ENCODE results near the gene CSNK2A2.

CSNK2A2 gene

DNA sequence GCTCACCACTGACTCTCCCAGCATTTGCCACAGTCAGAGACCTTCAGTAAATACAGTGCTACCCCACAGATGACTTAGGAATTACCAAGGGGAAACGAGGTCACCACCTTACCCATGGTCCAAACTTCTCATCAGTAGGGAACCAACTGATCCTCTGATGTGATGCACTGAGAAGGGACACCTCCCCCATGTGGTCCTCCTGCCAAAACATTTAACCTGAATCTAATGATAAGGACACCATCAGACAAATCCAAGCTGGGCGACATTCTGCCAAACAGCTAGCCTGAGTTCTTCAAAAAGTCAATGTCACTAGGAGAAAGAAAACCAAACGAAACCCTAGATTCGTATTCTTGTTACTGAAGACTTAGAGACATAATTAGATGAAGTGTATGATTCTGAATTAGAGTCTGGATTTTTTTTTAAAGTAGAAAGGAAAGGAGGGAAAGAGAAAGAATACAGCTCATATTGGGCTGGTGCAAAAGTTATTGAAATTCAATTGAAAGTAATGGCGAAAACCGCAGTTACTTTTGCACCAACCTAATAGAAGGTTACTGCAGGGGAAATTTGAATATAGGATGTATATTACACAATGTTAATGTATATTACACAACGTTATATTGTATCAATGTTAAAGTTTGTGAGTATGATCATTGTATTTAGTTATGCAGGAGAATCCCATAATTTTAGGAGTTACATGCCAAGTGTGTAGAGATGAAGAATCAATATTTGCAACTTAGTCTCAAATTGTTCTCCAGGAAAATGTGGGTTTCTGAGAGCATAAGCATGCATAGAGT lies 2.3 kb upstream of the CSNK2A2 start:
- DNase-seq (ENCODE audit: low read depth) = no peak
- TF ChIP-seq, protein P1, sequence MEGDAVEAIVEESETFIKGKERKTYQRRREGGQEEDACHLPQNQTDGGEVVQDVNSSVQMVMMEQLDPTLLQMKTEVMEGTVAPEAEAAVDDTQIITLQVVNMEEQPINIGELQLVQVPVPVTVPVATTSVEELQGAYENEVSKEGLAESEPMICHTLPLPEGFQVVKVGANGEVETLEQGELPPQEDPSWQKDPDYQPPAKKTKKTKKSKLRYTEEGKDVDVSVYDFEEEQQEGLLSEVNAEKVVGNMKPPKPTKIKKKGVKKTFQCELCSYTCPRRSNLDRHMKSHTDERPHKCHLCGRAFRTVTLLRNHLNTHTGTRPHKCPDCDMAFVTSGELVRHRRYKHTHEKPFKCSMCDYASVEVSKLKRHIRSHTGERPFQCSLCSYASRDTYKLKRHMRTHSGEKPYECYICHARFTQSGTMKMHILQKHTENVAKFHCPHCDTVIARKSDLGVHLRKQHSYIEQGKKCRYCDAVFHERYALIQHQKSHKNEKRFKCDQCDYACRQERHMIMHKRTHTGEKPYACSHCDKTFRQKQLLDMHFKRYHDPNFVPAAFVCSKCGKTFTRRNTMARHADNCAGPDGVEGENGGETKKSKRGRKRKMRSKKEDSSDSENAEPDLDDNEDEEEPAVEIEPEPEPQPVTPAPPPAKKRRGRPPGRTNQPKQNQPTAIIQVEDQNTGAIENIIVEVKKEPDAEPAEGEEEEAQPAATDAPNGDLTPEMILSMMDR (IDR thresholded peaks at IDR 0.05; ENCODE audit: control insufficient read depth, insufficient read depth, low read depth, low read length, missing control alignments) = no peak

DNA sequence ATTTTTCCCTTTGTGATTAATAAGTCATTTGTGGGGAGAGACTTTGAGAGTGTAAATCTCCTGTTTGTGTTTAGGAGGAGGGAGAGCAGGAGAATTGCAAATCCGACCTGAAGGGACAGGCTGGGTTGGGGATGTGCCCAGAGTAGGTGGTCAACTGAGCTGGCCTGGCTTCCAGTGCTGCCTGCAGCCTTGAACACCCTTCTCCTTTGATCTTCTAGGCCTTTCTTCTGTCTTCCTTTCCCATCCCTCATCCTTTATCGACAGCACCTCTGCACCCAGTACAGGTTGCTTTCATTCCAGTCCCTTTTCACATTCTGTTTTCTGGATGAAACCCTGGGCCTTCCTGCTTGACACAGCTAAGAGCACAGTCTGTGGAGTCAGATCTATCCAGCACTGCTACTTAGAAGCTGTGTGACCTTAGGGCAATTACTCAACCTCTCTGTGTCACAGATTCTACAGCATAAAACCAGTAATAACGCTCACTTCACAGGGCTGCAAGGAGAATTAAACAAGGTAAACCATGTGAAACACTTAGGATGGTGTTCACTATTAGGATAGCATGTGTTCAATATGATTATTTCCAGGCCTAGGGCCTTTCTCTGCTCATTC lies 1.0 kb upstream of the CSNK2A2 start:
- TF ChIP-seq, protein P1 (IDR thresholded peaks at IDR 0.05; ENCODE audit: control insufficient read depth, insufficient read depth, low read depth, low read length, missing control alignments) = no peak
- DNase-seq (ENCODE audit: low read depth) = no peak
- H3K4me3 ChIP-seq (ENCODE audit: control insufficient read depth, low read depth, low read length) = no peak overlapping the region

More for the DNA sequence above, 2.3 kb upstream of the CSNK2A2 start:
- H3K4me3 ChIP-seq (ENCODE audit: control insufficient read depth, low read depth, low read length) = no peak overlapping the region

DNA sequence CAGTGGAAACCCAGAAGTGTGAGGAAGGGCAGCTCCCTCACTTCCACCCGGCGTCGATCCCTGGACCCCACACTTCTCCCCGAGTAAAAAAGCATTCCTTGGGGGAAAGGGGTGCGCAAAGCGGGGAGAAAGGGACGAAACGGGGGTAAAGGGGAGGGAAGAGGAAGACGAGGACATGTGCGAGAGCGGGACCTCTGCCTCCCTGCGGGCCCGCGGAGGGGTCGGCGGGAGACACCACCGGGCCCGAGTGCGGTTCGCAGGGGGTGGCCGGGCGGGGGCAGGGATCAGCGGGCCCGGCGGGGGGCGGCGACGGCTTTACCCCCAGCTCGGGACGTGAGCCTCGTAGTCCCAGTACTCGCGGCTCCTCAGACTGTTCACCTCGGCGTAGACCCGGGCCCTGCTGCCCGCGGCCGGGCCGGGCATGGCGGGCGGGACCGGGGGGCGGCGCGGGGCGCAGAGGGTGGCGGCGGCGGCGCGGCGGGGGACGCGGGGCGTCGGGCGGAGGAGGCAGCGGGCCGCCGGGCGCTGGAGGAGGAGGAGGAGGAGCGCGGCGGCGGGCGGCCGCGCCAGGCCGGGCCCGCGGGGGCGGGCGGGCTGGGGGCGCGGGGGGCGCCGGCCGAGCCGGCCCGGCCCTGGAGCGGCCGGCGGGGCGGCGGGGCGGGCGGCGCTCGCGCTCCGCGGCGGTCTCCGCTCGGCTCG lies 443 bp downstream of the CSNK2A2 start:
- peak overlapping the region; percentile 74 for H3K4me3 ChIP-seq (ENCODE audit: control insufficient read depth, low read depth, low read length)
- TF ChIP-seq, protein P1 (IDR thresholded peaks at IDR 0.05; ENCODE audit: control insufficient read depth, insufficient read depth, low read depth, low read length, missing control alignments) = no peak
- DNase-seq (ENCODE audit: low read depth) = no peak

DNA sequence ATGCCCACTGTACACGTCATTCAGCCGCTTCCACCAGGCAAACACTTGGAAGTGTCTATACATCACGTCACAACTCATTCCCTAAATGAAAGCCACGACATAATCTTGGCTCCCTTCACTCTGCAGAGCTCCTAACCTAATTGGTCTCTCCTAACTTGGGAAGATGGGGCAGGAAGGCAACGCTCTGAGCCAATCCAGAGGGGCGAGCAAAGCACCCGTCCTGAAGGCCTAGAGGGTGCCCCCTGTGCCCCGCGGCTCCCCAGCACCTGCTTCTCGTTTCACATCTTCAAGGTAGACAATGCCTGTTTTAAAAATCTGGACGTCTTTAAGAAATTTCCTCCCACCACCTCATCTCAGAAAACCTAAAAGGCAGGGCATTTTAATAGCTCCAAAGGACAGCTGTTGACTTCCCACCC lies 1.0 kb downstream of the CSNK2A2 start:
- peak overlapping the region; percentile 74 for H3K4me3 ChIP-seq (ENCODE audit: control insufficient read depth, low read depth, low read length)
- DNase-seq (ENCODE audit: low read depth) = no peak
- TF ChIP-seq, protein P1 (IDR thresholded peaks at IDR 0.05; ENCODE audit: control insufficient read depth, insufficient read depth, low read depth, low read length, missing control alignments) = no peak

DNA sequence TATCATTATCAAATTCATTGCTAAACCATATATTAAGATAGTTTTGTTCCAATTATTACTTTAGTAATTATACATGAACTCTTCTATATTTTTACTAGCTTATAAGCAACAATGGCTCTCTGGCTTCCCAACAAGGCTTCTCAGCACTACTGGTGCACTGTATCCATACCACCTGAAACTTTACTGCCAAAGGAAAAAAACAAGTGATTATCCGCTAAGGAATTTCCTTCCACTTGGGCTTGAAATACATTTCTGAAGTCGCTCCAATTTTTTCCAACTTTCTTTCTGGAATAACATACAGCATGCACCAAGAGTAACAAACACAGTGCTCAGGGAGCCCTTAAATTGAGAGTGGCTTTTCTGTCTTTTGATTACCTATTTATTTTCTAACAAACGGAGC lies 2.1 kb downstream of the CSNK2A2 start:
- DNase-seq (ENCODE audit: low read depth) = no peak
- TF ChIP-seq, protein P1 (IDR thresholded peaks at IDR 0.05; ENCODE audit: control insufficient read depth, insufficient read depth, low read depth, low read length, missing control alignments) = no peak
- no peak overlapping the region for H3K4me3 ChIP-seq (ENCODE audit: control insufficient read depth, low read depth, low read length)

DNA sequence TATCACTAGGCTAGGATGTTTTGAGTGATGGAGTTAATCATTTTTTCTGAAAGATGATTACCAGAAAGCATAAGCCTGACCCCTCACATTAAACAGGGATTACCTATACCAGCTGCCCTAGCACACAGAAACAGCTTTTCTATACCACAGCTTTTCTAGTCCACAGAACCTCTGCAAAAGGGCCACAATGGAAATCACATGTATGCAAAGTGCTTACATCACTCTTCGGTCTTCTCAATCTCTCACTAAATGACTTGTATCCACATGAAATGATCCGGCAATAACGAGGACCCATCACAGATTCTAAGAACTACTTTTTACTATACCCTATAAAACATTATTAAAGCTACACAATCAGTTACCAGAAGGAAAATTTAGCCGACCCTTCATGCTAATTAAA lies 2.6 kb downstream of the CSNK2A2 start:
- TF ChIP-seq, protein P1 (IDR thresholded peaks at IDR 0.05; ENCODE audit: control insufficient read depth, insufficient read depth, low read depth, low read length, missing control alignments) = no peak
- H3K4me3 ChIP-seq (ENCODE audit: control insufficient read depth, low read depth, low read length) = no peak overlapping the region
- no peak for DNase-seq (ENCODE audit: low read depth)
